Spleen (tissue), 11 donors: ENCODE results near the gene KIF5A. TPM values are rescaled to one million over a fixed set of nuclear protein-coding genes. Genes with fewer than 3 reads are reported as not detected.
A peak's percentile ranks its signal among the peaks of the same experiment; 100 is the strongest.

ENCODE experiments used
- DNase-seq: peaks from one replicate; pipeline ENCODE4 v3.0.0-alpha.2; 2020
- H3K27ac ChIP-seq, 8 donors: fragments of 200-600 bp; sonication (generic) in 7 of 8; 1 replicate in 4 of 8; 2 replicates in 4 of 8; pipeline versions ENCODE4 v1.5.0 to v1.8.0; 2016 to 2021; ENCODE audit warnings: inconsistent platforms in 4 of 8, mild to moderate bottlenecking in 4 of 8, moderate library complexity in 1 of 8
- H3K27me3 ChIP-seq, 7 donors: fragments of 200-600 bp; sonication (generic) in 6 of 7; replicated peaks in 1 of 7; 1 replicate in 4 of 7; 2 replicates in 3 of 7; pipeline versions ENCODE4 v1.5.0 to v1.8.0; 2016 to 2021; ENCODE audit warnings: inconsistent platforms in 3 of 7, mild to moderate bottlenecking in 1 of 7
- H3K36me3 ChIP-seq, 6 donors: fragments of 200-600 bp; sonication (generic) in 5 of 6; 1 replicate in 4 of 6; 2 replicates in 2 of 6; pipeline versions ENCODE4 v1.5.0 to v1.8.0; 2016 to 2021; ENCODE audit warnings: inconsistent platforms in 2 of 6
- H3K4me1 ChIP-seq, 6 donors: fragments of 200-600 bp; sonication (generic) in 5 of 6; 1 replicate in 3 of 6; 2 replicates in 3 of 6; pipeline versions ENCODE4 v1.5.0 to v1.8.0; 2016 to 2021; ENCODE audit warnings: inconsistent platforms in 3 of 6
- H3K4me3 ChIP-seq, 8 donors: fragments of 200-600 bp; sonication (generic) in 7 of 8; 1 replicate in 4 of 8; 2 replicates in 4 of 8; pipeline versions ENCODE4 v1.5.0 to v1.8.0; 2016 to 2021; ENCODE audit warnings: inconsistent platforms in 4 of 8, mild to moderate bottlenecking in 4 of 8, moderate library complexity in 2 of 8
- H3K9me3 ChIP-seq, 8 donors: fragments of 200-600 bp; sonication (generic) in 7 of 8; 1 replicate in 4 of 8; 2 replicates in 4 of 8; pipeline versions ENCODE4 v1.5.0 to v1.8.0; 2016 to 2021; ENCODE audit warnings: inconsistent platforms in 4 of 8
- POLR2A ChIP-seq, 3 donors: fragments of 450-650 bp; IDR thresholded peaks; one replicate each; pipeline ENCODE4 v1.5.1; 2017; ENCODE audit warnings: antibody characterized with exemption in 3 of 3, mild to moderate bottlenecking in 1 of 3
- POLR2AphosphoS5 ChIP-seq, 3 donors: sonication (generic); formaldehyde crosslinking; IDR thresholded peaks; one replicate each; pipeline ENCODE4 v1.5.1; 2017; ENCODE audit warnings: antibody characterized with exemption in 3 of 3
- WGBS, 5 donors: extraction: QIAGEN DNeasy Blood & Tissue Kit in 3 of 5; methylation state at CpG; one replicate each; pipeline versions ENCODE4 v1.1.5 to v1.1.7; 2013 to 2018; 5-methylcytosine and 5-hydroxymethylcytosine counted together
- intact Hi-C: fragments of 100-400 bp; cut with DNase I; formaldehyde crosslinking; loops from one replicate; pipeline ENCODE4 v1.15.0; 2023; ENCODE audit warnings: low total_unique reads
- polyA plus RNA-seq, 3 donors: library from polyadenylated mRNA; stranded (reverse); fragments of 200-250 nt; gene quantifications; one replicate each; pipeline ENCODE4 v1.2.1, GENCODE V29; 2013
- total RNA-seq, 7 donors: library from RNA; depleted of rRNA in 3 of 7; stranded (reverse); fragments of >200 nt in 3 of 7; fragmentation: NEBNext Ultra II Directional in 4 of 7; extraction: Animal tissue kit (Norgen Biotek cat#: 25700) in 4 of 7; gene quantifications; one replicate each; pipeline versions ENCODE4 v1.1.0 to v1.2.1, GENCODE V29; 2016 to 2021
- TF ChIP-seq, protein P1 (sequence below), 11 experiments: fragments of 200-600 bp in 7 of 11; fragments of 450-650 bp in 4 of 11; sonication (generic) in 4 of 11; IDR thresholded peaks in 8 of 11; conservative IDR thresholded peaks in 3 of 11; 1 replicate in 7 of 11; 2 replicates in 4 of 11; pipeline versions ENCODE4 v1.4.0 to v1.8.0; 2016 to 2021; ENCODE audit warnings: antibody characterized with exemption in 11 of 11, inconsistent platforms in 4 of 11, mild to moderate bottlenecking in 1 of 11
- donor health status: healthy with polysubstance abuse.
- donor health status: DM: no; HTN: no; CAD: no; lungs with moderate emphysema.
- donor health status: DM: no; HTN: no; CAD: no.
- donor health status: Bipolar disorder and iron deficiency.
- donor health status: healthy.
- donor health status: DM: no; HTN: no; CAD: no.
- donor health status: DM: yes; HTN: yes; CAD: no.

Gene KIF5A
- total and polyA plus RNA-seq, 10 donors: 0.07 to 0.76 (median 0.13) TPM; not detected in 1

- no peaks in the 10 kb centered on the region for H3K9me3 ChIP-seq
- no peak for DNase-seq
- WGBS, 5 donors: 53 to 59% (median 54%) methylated on average over 10 of the region's 10 CpGs
- TF ChIP-seq POLR2AphosphoS5 (IDR thresholded peaks at IDR 0.05) (no peak), POLR2A (IDR thresholded peaks at IDR 0.05) (no peak)
- TF ChIP-seq, protein P1, sequence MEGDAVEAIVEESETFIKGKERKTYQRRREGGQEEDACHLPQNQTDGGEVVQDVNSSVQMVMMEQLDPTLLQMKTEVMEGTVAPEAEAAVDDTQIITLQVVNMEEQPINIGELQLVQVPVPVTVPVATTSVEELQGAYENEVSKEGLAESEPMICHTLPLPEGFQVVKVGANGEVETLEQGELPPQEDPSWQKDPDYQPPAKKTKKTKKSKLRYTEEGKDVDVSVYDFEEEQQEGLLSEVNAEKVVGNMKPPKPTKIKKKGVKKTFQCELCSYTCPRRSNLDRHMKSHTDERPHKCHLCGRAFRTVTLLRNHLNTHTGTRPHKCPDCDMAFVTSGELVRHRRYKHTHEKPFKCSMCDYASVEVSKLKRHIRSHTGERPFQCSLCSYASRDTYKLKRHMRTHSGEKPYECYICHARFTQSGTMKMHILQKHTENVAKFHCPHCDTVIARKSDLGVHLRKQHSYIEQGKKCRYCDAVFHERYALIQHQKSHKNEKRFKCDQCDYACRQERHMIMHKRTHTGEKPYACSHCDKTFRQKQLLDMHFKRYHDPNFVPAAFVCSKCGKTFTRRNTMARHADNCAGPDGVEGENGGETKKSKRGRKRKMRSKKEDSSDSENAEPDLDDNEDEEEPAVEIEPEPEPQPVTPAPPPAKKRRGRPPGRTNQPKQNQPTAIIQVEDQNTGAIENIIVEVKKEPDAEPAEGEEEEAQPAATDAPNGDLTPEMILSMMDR (IDR thresholded peaks at IDR 0.05 in 8 of 11, conservative IDR thresholded peaks at IDR 0.05 in 3 of 11): no peak
- intact Hi-C loops: no loop called here
- H3K4me1 ChIP-seq: peaks cover 0 to 30% (median 21%) of the 10 kb centered on the region in 6 donors
- H3K27ac ChIP-seq: peak overlapping the region in 7 of 8 donors; percentile 72 to 90 (median 77)
- H3K4me3 ChIP-seq: peak overlapping the region; percentile 66 to 97 (median 90)
- H3K27me3 ChIP-seq: peaks cover 0 to 18% (median 0%) of the 10 kb centered on the region in 7 donors
- peaks cover 0 to 32% (median 24%) of the 10 kb centered on the region in 6 donors for H3K36me3 ChIP-seq
These were observed 42.0 kb downstream of the KIF5A start for GRCh38 chr12:57591782-57592325.

DNA sequence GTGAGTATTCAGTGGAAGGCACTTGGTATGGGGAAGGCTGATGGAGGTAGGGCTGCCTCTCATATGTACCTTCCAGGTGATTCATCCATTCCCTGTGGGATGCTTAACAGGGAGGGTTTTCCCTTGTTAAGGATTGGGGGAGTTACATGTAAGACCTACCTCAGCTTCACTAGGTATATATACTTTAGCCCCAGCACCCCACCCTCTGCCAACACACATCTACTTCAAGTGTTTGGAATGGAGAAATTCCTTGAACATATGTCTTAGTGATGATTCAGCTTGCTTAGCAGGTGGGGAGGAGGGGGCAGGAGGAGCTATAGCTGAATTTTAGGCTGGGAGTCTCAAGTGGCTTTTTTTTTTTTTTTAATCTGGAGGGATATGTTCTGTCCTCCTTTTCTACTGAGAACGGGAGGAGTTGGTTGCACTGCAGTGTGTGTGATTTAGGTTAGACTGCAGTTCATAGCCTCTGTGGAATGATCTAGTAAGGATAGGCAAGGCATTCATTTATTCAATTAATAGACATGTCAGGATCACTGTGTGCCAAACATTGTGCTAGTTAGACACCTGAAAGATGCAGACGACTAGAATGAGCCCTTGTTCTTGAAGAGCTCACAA lies 42.8 kb downstream of the KIF5A start:
- Histone ChIP-seq H3K27ac (no peak overlapping the region), H3K4me3 (no peak overlapping the region), H3K36me3 (peaks cover 0 to 40% (median 27%) of the 10 kb centered on the region in 6 donors), H3K4me1 (peaks cover 0 to 30% (median 21%) of the 10 kb centered on the region in 6 donors), H3K9me3 (no peaks in the 10 kb centered on the region), H3K27me3 (peaks cover 0 to 9% (median 0%) of the 10 kb centered on the region in 7 donors)
- DNase-seq: no peak
- no peak for TF ChIP-seq POLR2AphosphoS5 (IDR thresholded peaks at IDR 0.05)
- TF ChIP-seq, protein P1 (IDR thresholded peaks at IDR 0.05 in 8 of 11, conservative IDR thresholded peaks at IDR 0.05 in 3 of 11): no peak
- no peak for TF ChIP-seq POLR2A (IDR thresholded peaks at IDR 0.05)
- WGBS, 5 donors: 81 to 89% (median 84%) methylated on average over 2 of the region's 2 CpGs
- intact Hi-C loops: no loop called here

GRCh38 chr12:57593187-57593586 lies 43.3 kb downstream of the KIF5A start:
- H3K9me3 ChIP-seq: no peaks in the 10 kb centered on the region
- H3K4me1 ChIP-seq: peaks cover 0 to 30% (median 21%) of the 10 kb centered on the region in 6 donors
- TF ChIP-seq POLR2A (IDR thresholded peaks at IDR 0.05) (no peak), POLR2AphosphoS5 (IDR thresholded peaks at IDR 0.05) (no peak)
- TF ChIP-seq, protein P1 (IDR thresholded peaks at IDR 0.05 in 8 of 11, conservative IDR thresholded peaks at IDR 0.05 in 3 of 11): no peak
- no peak for DNase-seq
- peaks cover 0 to 45% (median 30%) of the 10 kb centered on the region in 6 donors for H3K36me3 ChIP-seq
- no peak overlapping the region for H3K4me3 ChIP-seq
- no peak overlapping the region for H3K27ac ChIP-seq
- H3K27me3 ChIP-seq: peaks cover 0 to 5% (median 0%) of the 10 kb centered on the region in 7 donors
- intact Hi-C loops: no loop called here
- WGBS, 5 donors: 84 to 92% (median 88%) methylated on average over 4 of the region's 4 CpGs

DNA sequence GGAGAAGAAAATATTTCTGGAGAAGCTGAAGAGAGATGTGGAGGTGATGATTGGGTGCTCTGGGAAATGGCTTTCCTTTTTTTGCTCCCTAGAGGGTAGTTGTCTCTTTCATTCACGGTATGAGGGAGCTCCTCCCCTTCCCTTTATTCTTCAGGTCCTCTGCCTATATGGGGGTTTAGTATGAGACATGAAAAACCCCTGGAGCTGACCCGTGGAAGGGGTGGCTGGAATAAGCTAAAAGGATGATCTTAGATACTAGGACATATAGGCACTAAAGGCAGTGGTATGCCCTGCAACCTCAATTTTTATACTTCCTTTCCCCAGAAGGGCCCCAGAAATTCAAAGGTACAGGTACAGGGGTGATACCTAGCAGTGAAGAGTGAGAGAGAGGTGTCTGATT lies 50.6 kb downstream of the KIF5A start:
- H3K27ac ChIP-seq: no peak overlapping the region
- H3K4me3 ChIP-seq: no peak overlapping the region
- no peaks in the 10 kb centered on the region for H3K9me3 ChIP-seq
- peaks cover 0 to 17% (median 7%) of the 10 kb centered on the region in 7 donors for H3K27me3 ChIP-seq
- WGBS, 5 donors: 64 to 77% (median 65%) methylated on average over 2 of the region's 2 CpGs
- TF ChIP-seq, protein P1 (IDR thresholded peaks at IDR 0.05 in 8 of 11, conservative IDR thresholded peaks at IDR 0.05 in 3 of 11): no peak
- TF ChIP-seq POLR2A (IDR thresholded peaks at IDR 0.05): no peak
- TF ChIP-seq POLR2AphosphoS5 (IDR thresholded peaks at IDR 0.05): no peak
- peaks cover 3 to 25% (median 17%) of the 10 kb centered on the region in 6 donors for H3K4me1 ChIP-seq
- intact Hi-C loops: no loop called here
- no peak for DNase-seq
- H3K36me3 ChIP-seq: peaks cover 0 to 78% (median 51%) of the 10 kb centered on the region in 6 donors
